Heart left ventricle (tissue), 16 donors: ENCODE data around the gene ENOX1. TPM values are rescaled to one million over a fixed set of nuclear protein-coding genes. Genes with fewer than 3 reads are reported as not detected.

Experiments
- ATAC-seq, 4 donors: fragments of 200-7000 bp; cut with Tn5 transposase; one replicate each; pipeline ENCODE4 v1.9.1; 2020 to 2022; ENCODE audit warnings: moderate library complexity in 4 of 4, mild to moderate bottlenecking in 3 of 4, moderate number of reproducible peaks in 1 of 4
- DNase-seq, 5 donors: peaks; one replicate each; pipeline ENCODE4 v3.0.0-alpha.2; 2020
- H3K27ac ChIP-seq, 12 donors: fragments of 200-600 bp; sonication (generic) in 4 of 12; one replicate each; pipeline versions ENCODE4 v1.5.0 to v1.8.0; 2016 to 2022; ENCODE audit warnings: mild to moderate bottlenecking in 2 of 12
- H3K27me3 ChIP-seq, 9 donors: fragments of 200-600 bp; sonication (generic) in 2 of 9; one replicate each; pipeline versions ENCODE4 v1.5.1 to v1.8.0; 2016 to 2022; ENCODE audit warnings: mild to moderate bottlenecking in 3 of 9
- H3K36me3 ChIP-seq, 9 donors: fragments of 200-600 bp; sonication (generic) in 2 of 9; one replicate each; pipeline versions ENCODE4 v1.5.0 to v1.8.0; 2018 to 2022; ENCODE audit warnings: mild to moderate bottlenecking in 2 of 9
- H3K4me1 ChIP-seq, 12 donors: fragments of 200-600 bp; sonication (generic) in 4 of 12; one replicate each; pipeline versions ENCODE4 v1.5.0 to v1.8.0; 2016 to 2022; ENCODE audit warnings: mild to moderate bottlenecking in 3 of 12
- H3K4me3 ChIP-seq, 12 donors: fragments of 200-600 bp; sonication (generic) in 4 of 12; one replicate each; pipeline versions ENCODE4 v1.5.0 to v1.8.0; 2017 to 2022; ENCODE audit warnings: mild to moderate bottlenecking in 9 of 12, moderate library complexity in 4 of 12
- H3K9me3 ChIP-seq, 12 donors: fragments of 200-600 bp; sonication (generic) in 4 of 12; one replicate each; pipeline versions ENCODE4 v1.5.0 to v1.8.0; 2016 to 2022; ENCODE audit warnings: mild to moderate bottlenecking in 1 of 12
- CTCF ChIP-seq, 12 donors: fragments of 200-600 bp; sonication (generic) in 4 of 12; IDR thresholded peaks; one replicate each; pipeline versions ENCODE4 v1.5.0 to v1.8.0; 2018 to 2022; ENCODE audit warnings: antibody characterized with exemption in 12 of 12, mild to moderate bottlenecking in 5 of 12
- POLR2A ChIP-seq, 2 donors: fragments of 450-650 bp; IDR thresholded peaks; one replicate each; pipeline ENCODE4 v1.6.1; 2017; ENCODE audit warnings: antibody characterized with exemption in 2 of 2, mild to moderate bottlenecking in 2 of 2, moderate library complexity in 2 of 2
- WGBS, 4 donors: extraction: QIAGEN DNeasy Blood & Tissue Kit in 2 of 4; methylation state at CpG; one replicate each; pipeline versions ENCODE4 v1.1.5 to v1.1.7; 2013 to 2018; 5-methylcytosine and 5-hydroxymethylcytosine counted together
- intact Hi-C, 10 donors: fragments of 100-400 bp; cut with DNase I; formaldehyde crosslinking; loops; one replicate each; pipeline versions ENCODE4 v1.11.1 to v1.14.2; 2022
- polyA plus RNA-seq, 2 donors: library from polyadenylated mRNA; stranded (reverse); fragments of 200-250 nt; gene quantifications; one replicate each; pipeline ENCODE4 v1.2.3, GENCODE V29; 2013
- total RNA-seq, 9 donors: library from RNA; depleted of rRNA in 2 of 9; stranded (reverse); fragments of >200 nt in 2 of 9; fragmentation: NEBNext Ultra II Directional in 3 of 9; extraction: Animal tissue kit (Norgen Biotek cat#: 25700) in 3 of 9; gene quantifications; one replicate each; pipeline versions ENCODE4 v1.1.0 to v1.2.4, GENCODE V29; 2016 to 2023
- donor health status: ischemic (EF 13 %, LVEDD 7.1; RV severe dilation, severe dysfunction).
- donor health status: healthy with polysubstance abuse.
- donor health status: DM: no; HTN: yes; CAD: no.
- donor health status: DM: no; HTN: no; CAD: no.
- donor health status: ischemic (EF 25% LVEDD 6.9; RV normal size, moderate dysfunction).
- donor health status: ischemic (EF 25% LVEDD 5.7; RV mildly dilated, moderate dysfunction).
- donor health status: healthy.
- donor health status: DM: yes; HTN: yes; CAD: no.
- donor health status: ischemic (EF 35%, LVEDD 5.7; RV mildly dilated, moderate dysfunction).
- donor health status: nonischemic (EF 11% LVEDD 7.7; RV severe dilation, severe dysfunction).
- donor health status: DM: yes; HTN: yes; CAD: no.
- donor health status: PGD.
- donor health status: ischemic (EF 29% LVEDD 5.4; RV normal size, mild dysfunction).
- donor health status: nonischemic (EF 23%, LVEDD 6.1; RV moderate dilation, normal function).

The ENOX1 gene
- total and polyA plus RNA-seq, 11 donors, result 2.0 to 10.1 (median 5.4) TPM

GRCh38 chr13:43299374-43299773 lies 487.4 kb downstream of the ENOX1 start:
- no peak overlapping the region for H3K27ac ChIP-seq
- H3K9me3 ChIP-seq, result no peaks in the 10 kb centered on the region
- TF ChIP-seq CTCF (IDR thresholded peaks at IDR 0.05) (no peak), POLR2A (IDR thresholded peaks at IDR 0.05) (no peak)
- DNase-seq (no peak), ATAC-seq (no peak)
- intact Hi-C loops, result no loop called here
- peaks cover 0 to 15% (median 2%) of the 10 kb centered on the region in 12 donors for H3K4me1 ChIP-seq
- H3K4me3 ChIP-seq, result no peak overlapping the region
- no peaks in the 10 kb centered on the region for H3K36me3 ChIP-seq
- H3K27me3 ChIP-seq, result no peaks in the 10 kb centered on the region
- WGBS, 4 donors, result 80 to 89% (median 87%) methylated on average over 5 of the region's 5 CpGs

DNA sequence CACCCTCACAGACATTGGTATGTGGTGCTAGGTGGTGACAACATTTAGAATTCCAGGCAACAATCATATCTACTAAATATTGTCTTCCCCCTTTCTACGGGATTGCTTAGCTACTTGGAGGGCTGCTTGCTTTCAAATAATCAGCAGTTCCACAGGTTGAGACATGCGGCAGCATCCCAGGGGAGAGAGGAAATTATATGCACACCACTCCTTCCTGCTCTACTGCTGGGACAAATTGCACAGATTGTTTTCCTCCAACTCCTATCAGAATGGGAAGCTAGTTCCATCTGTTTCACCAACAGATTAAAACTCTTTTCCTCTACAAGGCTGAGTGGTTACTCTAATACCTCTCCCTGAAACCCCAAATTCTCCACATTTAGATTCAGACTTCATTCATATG lies 488.0 kb downstream of the ENOX1 start:
- H3K27ac ChIP-seq, result no peak overlapping the region
- TF ChIP-seq POLR2A (IDR thresholded peaks at IDR 0.05) (no peak), CTCF (IDR thresholded peaks at IDR 0.05) (no peak)
- no peaks in the 10 kb centered on the region for H3K9me3 ChIP-seq
- H3K4me1 ChIP-seq, result peaks cover 0 to 15% (median 2%) of the 10 kb centered on the region in 12 donors
- DNase-seq (no peak), ATAC-seq (no peak)
- no peak overlapping the region for H3K4me3 ChIP-seq
- H3K36me3 ChIP-seq, result no peaks in the 10 kb centered on the region
- 19 to 32% (median 24%) methylated on average over 2 of the region's 2 CpGs for WGBS, 4 donors
- no peaks in the 10 kb centered on the region for H3K27me3 ChIP-seq
- intact Hi-C loops, result no loop called here

DNA sequence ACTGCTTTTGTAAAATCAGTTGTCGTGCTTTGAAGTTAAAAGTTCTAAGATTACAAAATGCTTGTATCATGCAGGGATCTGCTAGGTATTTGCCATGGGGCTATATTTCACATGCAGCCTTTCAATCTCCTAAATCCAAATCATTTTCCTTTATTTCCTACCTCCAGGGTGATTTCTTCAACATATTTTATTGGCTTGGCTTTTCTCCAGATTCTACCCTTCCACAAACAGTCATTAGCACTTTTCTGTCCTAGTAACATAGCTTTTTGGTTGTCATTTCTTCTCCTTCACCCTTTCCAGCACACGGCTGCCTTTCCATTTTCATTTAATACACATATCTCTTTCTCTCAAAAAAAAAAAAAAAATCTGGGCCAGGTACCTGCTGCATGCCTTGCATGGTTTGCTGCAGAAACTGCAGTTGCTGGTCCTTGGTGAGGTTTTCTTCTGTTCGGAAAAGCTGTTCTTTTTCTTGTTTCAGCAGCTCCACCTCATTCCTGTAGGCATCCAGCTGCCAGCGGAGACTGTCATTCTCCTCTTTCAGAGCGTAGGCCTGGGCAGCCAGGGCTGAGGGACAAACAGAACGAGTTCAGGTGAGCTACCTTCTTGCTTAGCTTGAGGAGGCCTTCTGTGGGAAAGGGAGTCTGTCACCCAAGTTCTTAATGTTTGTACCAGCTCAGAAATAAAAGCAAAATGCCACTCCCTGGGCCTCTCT lies 488.6 kb downstream of the ENOX1 start:
- peaks cover 0 to 10% (median under 1%) of the 10 kb centered on the region in 12 donors for H3K4me1 ChIP-seq
- H3K36me3 ChIP-seq, result no peaks in the 10 kb centered on the region
- DNase-seq, result no peak
- no peaks in the 10 kb centered on the region for H3K9me3 ChIP-seq
- no peaks in the 10 kb centered on the region for H3K27me3 ChIP-seq
- TF ChIP-seq POLR2A (IDR thresholded peaks at IDR 0.05) (no peak), CTCF (IDR thresholded peaks at IDR 0.05) (no peak)
- no peak overlapping the region for H3K27ac ChIP-seq
- no peak overlapping the region for H3K4me3 ChIP-seq
- ATAC-seq, result no peak
- intact Hi-C loops, result no loop called here
- WGBS, 4 donors, result 73 to 87% (median 76%) methylated on average over 6 of the region's 6 CpGs

DNA sequence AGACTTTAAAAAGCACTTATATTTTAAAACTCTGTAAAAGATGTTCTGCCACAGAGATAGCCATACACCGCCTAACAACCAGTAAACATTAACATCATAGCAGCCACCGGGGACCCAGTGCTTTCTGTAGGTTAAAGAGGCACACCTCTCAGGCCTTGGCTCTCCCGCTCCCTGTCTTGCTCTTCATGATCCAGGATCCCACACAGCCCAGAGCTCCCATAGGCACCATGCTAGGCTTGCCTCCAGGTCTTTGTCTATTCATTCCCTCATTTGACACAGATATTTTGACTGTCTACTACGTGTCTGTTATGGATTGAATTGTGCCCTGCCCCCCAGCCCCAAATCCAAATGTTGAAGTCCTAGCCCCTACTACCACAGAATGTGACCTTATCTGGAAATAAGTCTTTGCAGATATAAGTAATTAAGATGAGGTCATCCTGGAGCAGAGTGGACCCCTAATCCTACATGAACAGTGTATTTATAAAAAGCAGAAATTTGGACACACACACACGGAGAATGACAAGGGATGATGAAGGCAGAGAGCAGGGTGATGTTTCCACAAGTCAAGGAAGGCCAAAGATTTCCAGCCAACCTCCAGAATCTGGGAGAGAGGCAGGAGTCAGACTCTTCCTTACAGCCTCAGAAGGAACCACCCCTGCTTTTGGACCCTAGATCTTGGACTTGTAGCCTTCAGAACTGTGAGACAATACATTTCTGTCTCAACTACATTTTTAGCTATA lies 490.8 kb downstream of the ENOX1 start:
- DNase-seq (no peak), ATAC-seq (no peak)
- 77 to 82% (median 79%) methylated on average over 5 of the region's 5 CpGs for WGBS, 4 donors
- Histone ChIP-seq H3K9me3 (no peaks in the 10 kb centered on the region), H3K4me1 (peaks cover 0 to 8% (median 0%) of the 10 kb centered on the region in 12 donors), H3K27ac (no peak overlapping the region), H3K36me3 (no peaks in the 10 kb centered on the region), H3K27me3 (no peaks in the 10 kb centered on the region), H3K4me3 (no peak overlapping the region)
- TF ChIP-seq CTCF (IDR thresholded peaks at IDR 0.05), result no peak
- TF ChIP-seq POLR2A (IDR thresholded peaks at IDR 0.05), result no peak
- intact Hi-C loops, result no loop called here
